ENCODE data around the gene WDR77. TPM values are rescaled to one million over a fixed set of nuclear protein-coding genes. Genes with fewer than 3 reads are reported as not detected.
A peak's percentile ranks its signal among the peaks of the same experiment; 100 is the strongest.

WDR77 gene
- 22.3 TPM for total RNA-seq (2013)
- polyA plus RNA-seq (10 to 100 TPM; 26.4 to 62.2 (median 28.1) TPM), polyA minus RNA-seq (20.1 and 31.4 TPM in 2 replicates), total RNA-seq (2.5 to 12.7 (median 6.1) reads per million in 11 experiments)

GRCh38 chr1:111448918-111449702, at the start of gene WDR77, which contains the start of gene ATP5PB:
Gene WDR77 (minus strand): TSS chr1:111449256. CDS start chr1:111449169, 87 bp downstream.
Gene ATP5PB (plus strand): TSS chr1:111449464. CDS start chr1:111449542, 78 bp downstream.
- Histone ChIP-seq H3K36me3 (replicated peaks in 1 of 2; ENCODE audit: control insufficient read depth in 1 of 2, insufficient read depth in 2 of 2, low read length in 2 of 2) (peaks cover 24 to 67% of the 10 kb centered on the region in 2 donors), H3K9ac (ENCODE audit: insufficient read depth, low read length, poor library complexity, severe bottlenecking) (peak within 1 kb of the TSS; percentile 93), H3K4me2 (replicated peaks; ENCODE audit: extremely low read depth, low read length, poor library complexity, severe bottlenecking) (peak within 1 kb of the TSS; percentile 93), H3K4me1 (ENCODE audit: control insufficient read depth in 1 of 2, insufficient read depth in 2 of 2, low read length in 2 of 2) (peaks cover 25 to 41% of the 10 kb centered on the region in 2 donors), H3K9me3 (replicated peaks in 1 of 2; ENCODE audit: control insufficient read depth in 1 of 2, insufficient read depth in 1 of 2, low read length in 2 of 2) (no peaks in the 10 kb centered on the region), H3K27me3 (ENCODE audit: control insufficient read depth in 2 of 2, insufficient read depth in 2 of 2, low read length in 2 of 2) (no peaks in the 10 kb centered on the region), H2AFZ (ENCODE audit: insufficient read depth, low read depth, low read length, poor library complexity, severe bottlenecking) (peak within 1 kb of the TSS; percentile 90), H4K20me1 (ENCODE audit: insufficient read depth, low read length) (peaks cover 20% of the 10 kb centered on the region), H3K27ac (ENCODE audit: low read depth in 1 of 2, low read length in 2 of 2) (peak within 1 kb of the TSS; percentile 87 to 95), H3K4me3 (replicated peaks in 1 of 3; ENCODE audit: low read depth in 2 of 3, low read length in 3 of 3) (peak within 1 kb of the TSS; percentile 90 to 97 (median 94)), H3K79me2 (ENCODE audit: insufficient read depth, low read length) (peaks cover 68% of the 10 kb centered on the region)
- DNase-seq, result peak; percentile 98 to 100 (median 99)
- H3K36me3 Mint-ChIP-seq, result peaks cover 51 to 58% of the 10 kb centered on the region in 2 donors
- peaks cover 49% of the 10 kb centered on the region for H3K4me1 Mint-ChIP-seq
- intact Hi-C loops (cut with micrococcal nuclease), result loop anchor here in 1 of 2 donors (5.0 to 10.0 kb wide), 3 partner anchors 308 to 487 kb away; partner anchors contain the start of genes DDX20 and LRIF1
- peaks cover 0 to 2% (median 0%) of the 10 kb centered on the region in 3 donors for H3K27me3 Mint-ChIP-seq (ENCODE audit: low read depth in 3 of 3)
- TF ChIP-seq CTCF (IDR thresholded peaks at IDR 0.05), result no peak
- peak within 1 kb of the TSS; percentile 99 to 100 for H3K4me3 Mint-ChIP-seq
- 0% methylated on average over 28 of the region's 54 CpGs for WGBS (ENCODE audit: insufficient coverage)
- peaks cover 0 to 2% (median 0%) of the 10 kb centered on the region in 7 donors for H3K9me3 Mint-ChIP-seq
- peak within 1 kb of the TSS; percentile 98 to 100 (median 99) for H3K27ac Mint-ChIP-seq

DNA sequence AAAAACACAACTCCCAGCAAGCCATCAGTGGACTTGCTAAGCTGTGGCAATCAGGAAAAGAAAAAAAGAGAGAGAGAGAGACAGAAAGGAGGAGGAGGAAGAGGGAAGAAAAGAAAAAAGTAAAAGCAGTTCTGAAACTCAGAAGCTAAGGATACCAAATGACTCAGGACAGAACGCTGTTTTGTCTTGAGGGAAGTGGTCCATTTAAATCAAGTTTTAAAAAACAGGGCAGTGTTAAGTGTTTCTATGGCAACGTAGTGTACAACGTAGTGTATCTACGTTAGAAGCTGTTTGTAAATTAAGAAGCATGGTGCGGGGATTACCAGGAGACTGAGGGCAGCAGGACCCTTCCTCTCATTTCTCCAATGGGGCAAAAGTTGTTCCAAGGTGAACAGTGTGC, 48.5 kb upstream of the WDR77 start:
- Histone ChIP-seq H2AFZ (ENCODE audit: insufficient read depth, low read depth, low read length, poor library complexity, severe bottlenecking) (no peak overlapping the region), H4K20me1 (ENCODE audit: insufficient read depth, low read length) (no peaks in the 10 kb centered on the region), H3K4me2 (replicated peaks; ENCODE audit: extremely low read depth, low read length, poor library complexity, severe bottlenecking) (peak overlapping the region; percentile 26), H3K4me1 (ENCODE audit: control insufficient read depth in 1 of 2, insufficient read depth in 2 of 2, low read length in 2 of 2) (peaks cover 23 to 28% of the 10 kb centered on the region in 2 donors), H3K27ac (ENCODE audit: low read depth in 1 of 2, low read length in 2 of 2) (peak overlapping the region; percentile 10 to 64), H3K9me3 (replicated peaks in 1 of 2; ENCODE audit: control insufficient read depth in 1 of 2, insufficient read depth in 1 of 2, low read length in 2 of 2) (no peaks in the 10 kb centered on the region), H3K36me3 (replicated peaks in 1 of 2; ENCODE audit: control insufficient read depth in 1 of 2, insufficient read depth in 2 of 2, low read length in 2 of 2) (no peaks in the 10 kb centered on the region), H3K4me3 (replicated peaks in 1 of 3; ENCODE audit: low read depth in 2 of 3, low read length in 3 of 3) (peak overlapping the region in 1 of 3 experiments; percentile 1), H3K9ac (ENCODE audit: insufficient read depth, low read length, poor library complexity, severe bottlenecking) (peak overlapping the region; percentile 10), H3K27me3 (ENCODE audit: control insufficient read depth in 2 of 2, insufficient read depth in 2 of 2, low read length in 2 of 2) (no peaks in the 10 kb centered on the region), H3K79me2 (ENCODE audit: insufficient read depth, low read length) (no peaks in the 10 kb centered on the region)
- 0% methylated on average over 1 of the region's 5 CpGs for WGBS (ENCODE audit: insufficient coverage)
- H3K27ac Mint-ChIP-seq, result peak overlapping the region; percentile 83 to 93 (median 89)
- peaks cover 0 to 3% (median 0%) of the 10 kb centered on the region in 7 donors for H3K9me3 Mint-ChIP-seq
- no peak for TF ChIP-seq CTCF (IDR thresholded peaks at IDR 0.05)
- peaks cover 33% of the 10 kb centered on the region for H3K4me1 Mint-ChIP-seq
- H3K36me3 Mint-ChIP-seq, result peaks cover 5 to 11% of the 10 kb centered on the region in 2 donors
- H3K4me3 Mint-ChIP-seq, result no peak overlapping the region
- peaks cover 0 to 3% (median 0%) of the 10 kb centered on the region in 3 donors for H3K27me3 Mint-ChIP-seq (ENCODE audit: low read depth in 3 of 3)
- intact Hi-C loops (cut with micrococcal nuclease), result no loop called here
- peak; percentile 48 to 81 (median 48) for DNase-seq
